ENCODE results near the gene HCAR3. TPM values are rescaled to one million over a fixed set of nuclear protein-coding genes. Genes with fewer than 3 reads are reported as not detected.
"Not testable (repeated sequence)": the region's sequence is repeated elsewhere in the genome, so short reads cannot be mapped to it uniquely, and the experiment has no call there.

Gene HCAR3
- total RNA-seq, 1 donor from 2014 or later: 4.3 TPM

DNA sequence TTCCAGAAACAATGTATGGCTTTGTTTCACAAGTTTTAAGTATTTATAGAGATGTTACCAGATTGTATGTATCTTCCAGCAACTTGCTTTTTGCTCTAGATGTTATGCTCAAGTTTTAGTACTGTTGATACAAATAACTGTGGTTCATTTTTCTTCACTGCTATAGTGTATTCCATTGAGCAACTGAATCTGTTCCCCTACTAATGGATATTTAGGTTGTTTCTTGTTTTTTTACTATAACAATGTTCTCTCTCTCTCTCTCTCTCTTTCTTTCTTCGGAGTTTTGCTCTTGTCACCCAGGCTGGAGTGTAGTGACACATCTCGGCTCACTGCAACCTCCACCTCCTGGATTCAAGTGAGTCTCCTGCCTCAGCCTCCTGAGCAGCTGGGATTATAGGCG lies 30.1 kb downstream of the HCAR3 start:
- H3K27ac ChIP-seq: no peak overlapping the region
- no peak for ATAC-seq
- no peaks in the 10 kb centered on the region for H3K27me3 ChIP-seq
- no peaks in the 10 kb centered on the region for H3K9me3 ChIP-seq
- H3K4me3 ChIP-seq: no peak overlapping the region
- no peak for DNase-seq
- no peaks in the 10 kb centered on the region for H3K4me1 ChIP-seq
- no peaks in the 10 kb centered on the region for H3K36me3 ChIP-seq
- intact Hi-C loops (cut with DNase I): no loop called here
- TF ChIP-seq, protein P1, sequence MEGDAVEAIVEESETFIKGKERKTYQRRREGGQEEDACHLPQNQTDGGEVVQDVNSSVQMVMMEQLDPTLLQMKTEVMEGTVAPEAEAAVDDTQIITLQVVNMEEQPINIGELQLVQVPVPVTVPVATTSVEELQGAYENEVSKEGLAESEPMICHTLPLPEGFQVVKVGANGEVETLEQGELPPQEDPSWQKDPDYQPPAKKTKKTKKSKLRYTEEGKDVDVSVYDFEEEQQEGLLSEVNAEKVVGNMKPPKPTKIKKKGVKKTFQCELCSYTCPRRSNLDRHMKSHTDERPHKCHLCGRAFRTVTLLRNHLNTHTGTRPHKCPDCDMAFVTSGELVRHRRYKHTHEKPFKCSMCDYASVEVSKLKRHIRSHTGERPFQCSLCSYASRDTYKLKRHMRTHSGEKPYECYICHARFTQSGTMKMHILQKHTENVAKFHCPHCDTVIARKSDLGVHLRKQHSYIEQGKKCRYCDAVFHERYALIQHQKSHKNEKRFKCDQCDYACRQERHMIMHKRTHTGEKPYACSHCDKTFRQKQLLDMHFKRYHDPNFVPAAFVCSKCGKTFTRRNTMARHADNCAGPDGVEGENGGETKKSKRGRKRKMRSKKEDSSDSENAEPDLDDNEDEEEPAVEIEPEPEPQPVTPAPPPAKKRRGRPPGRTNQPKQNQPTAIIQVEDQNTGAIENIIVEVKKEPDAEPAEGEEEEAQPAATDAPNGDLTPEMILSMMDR (IDR thresholded peaks at IDR 0.05): no peak

DNA sequence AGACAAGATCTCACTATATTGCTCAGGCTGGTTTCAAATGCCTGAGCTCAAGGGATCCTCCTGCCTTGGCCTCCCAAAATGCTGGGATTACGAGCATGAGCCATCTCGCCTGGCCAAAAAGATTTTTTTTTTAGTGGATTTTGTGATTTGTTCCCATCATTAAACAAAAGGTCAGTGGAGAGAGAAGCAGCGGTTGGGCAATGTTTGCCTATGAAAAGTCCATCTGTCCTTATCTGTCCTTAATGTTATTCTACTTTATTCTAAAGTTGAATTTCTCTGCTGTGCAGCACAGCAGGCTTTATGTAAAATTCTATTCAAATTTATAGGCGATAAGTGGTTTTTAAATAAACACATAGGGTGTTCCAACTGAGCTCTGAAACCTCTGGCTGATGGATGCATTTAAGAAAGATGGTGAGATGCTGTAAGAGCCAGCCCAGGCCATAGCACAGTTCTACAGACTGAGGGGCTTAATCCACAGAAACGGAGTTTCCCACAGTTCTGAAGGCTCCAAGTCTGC lies 32.3 kb downstream of the HCAR3 start:
- DNase-seq (no peak), ATAC-seq (no peak)
- Histone ChIP-seq H3K4me3 (no peak overlapping the region), H3K4me1 (no peaks in the 10 kb centered on the region), H3K36me3 (no peaks in the 10 kb centered on the region), H3K27me3 (no peaks in the 10 kb centered on the region), H3K27ac (no peak overlapping the region), H3K9me3 (no peaks in the 10 kb centered on the region)
- intact Hi-C loops (cut with DNase I): no loop called here
- TF ChIP-seq, protein P1 (IDR thresholded peaks at IDR 0.05): no peak

DNA sequence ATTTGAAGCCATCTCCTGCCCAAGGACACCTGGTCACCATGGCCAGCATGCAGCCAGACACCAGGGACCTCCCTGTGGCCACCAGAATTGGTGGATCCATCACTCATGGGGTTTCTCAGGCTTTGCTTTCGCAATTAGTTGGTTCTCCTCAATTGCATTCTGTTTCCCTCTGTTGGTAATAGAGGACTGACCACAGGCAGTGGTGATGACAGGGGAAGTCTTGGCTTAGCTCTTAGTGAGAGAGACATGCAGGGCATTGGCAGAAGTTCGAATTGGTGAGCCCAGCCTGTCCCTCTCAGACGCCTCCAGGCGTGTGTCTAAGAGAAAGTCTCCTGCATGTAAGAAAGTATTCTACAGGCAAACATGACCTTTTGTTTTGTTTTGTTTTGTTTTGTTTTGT lies 34.8 kb downstream of the HCAR3 start:
- Histone ChIP-seq H3K4me1 (no peaks in the 10 kb centered on the region), H3K4me3 (no peak overlapping the region), H3K27ac (no peak overlapping the region), H3K36me3 (no peaks in the 10 kb centered on the region), H3K27me3 (no peaks in the 10 kb centered on the region), H3K9me3 (no peaks in the 10 kb centered on the region)
- intact Hi-C loops (cut with DNase I): no loop called here
- ATAC-seq: peak; percentile 92
- DNase-seq: no peak
- TF ChIP-seq, protein P1 (IDR thresholded peaks at IDR 0.05): no peak

DNA sequence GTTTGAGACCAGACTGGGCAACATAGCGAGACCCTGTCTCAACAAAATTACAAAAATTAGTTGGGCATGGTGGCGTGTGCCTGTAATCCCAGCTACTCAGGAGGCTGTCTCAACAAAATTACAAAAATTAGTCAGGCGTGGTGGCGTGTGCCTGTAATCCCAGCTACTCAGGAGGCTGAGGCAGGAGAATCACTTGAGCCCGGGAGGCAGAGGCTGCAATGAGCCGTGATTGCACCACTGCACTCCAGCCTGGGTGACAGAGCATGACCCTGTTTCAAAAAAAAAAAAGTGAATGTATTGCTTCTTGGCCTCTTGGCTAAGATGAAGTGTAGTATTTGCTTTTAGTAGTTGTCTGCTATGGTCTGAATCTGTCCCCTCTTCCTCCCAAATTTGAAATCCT lies 35.6 kb downstream of the HCAR3 start:
- ATAC-seq; H3K27ac ChIP-seq; H3K36me3 ChIP-seq; intact Hi-C loops (cut with DNase I); DNase-seq; H3K4me3 ChIP-seq; H3K27me3 ChIP-seq; H3K9me3 ChIP-seq; H3K4me1 ChIP-seq: not testable (repeated sequence)

DNA sequence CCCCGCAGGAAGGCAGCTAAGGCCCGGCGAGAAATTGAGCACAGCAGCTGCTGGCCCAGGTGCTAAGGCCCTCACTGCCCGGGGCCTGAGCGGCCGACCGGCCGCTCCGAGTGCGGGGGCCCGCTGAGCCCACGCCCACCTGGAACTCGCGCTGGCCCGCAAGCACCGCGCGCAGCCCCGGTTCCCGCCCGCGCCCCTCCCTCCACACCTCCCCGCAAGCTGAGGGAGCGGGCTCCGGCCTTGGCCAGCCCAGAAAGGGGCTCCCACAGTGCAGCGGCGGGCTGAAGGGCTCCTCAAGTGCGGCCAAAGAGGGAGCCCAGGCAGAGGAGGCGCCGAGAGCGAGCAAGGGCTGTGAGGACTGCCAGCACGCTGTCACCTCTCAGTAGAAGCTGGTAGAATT lies 39.8 kb downstream of the HCAR3 start:
- H3K36me3 ChIP-seq; H3K9me3 ChIP-seq; H3K4me3 ChIP-seq; H3K4me1 ChIP-seq; H3K27me3 ChIP-seq; DNase-seq; H3K27ac ChIP-seq; intact Hi-C loops (cut with DNase I); ATAC-seq: not testable (repeated sequence)

DNA sequence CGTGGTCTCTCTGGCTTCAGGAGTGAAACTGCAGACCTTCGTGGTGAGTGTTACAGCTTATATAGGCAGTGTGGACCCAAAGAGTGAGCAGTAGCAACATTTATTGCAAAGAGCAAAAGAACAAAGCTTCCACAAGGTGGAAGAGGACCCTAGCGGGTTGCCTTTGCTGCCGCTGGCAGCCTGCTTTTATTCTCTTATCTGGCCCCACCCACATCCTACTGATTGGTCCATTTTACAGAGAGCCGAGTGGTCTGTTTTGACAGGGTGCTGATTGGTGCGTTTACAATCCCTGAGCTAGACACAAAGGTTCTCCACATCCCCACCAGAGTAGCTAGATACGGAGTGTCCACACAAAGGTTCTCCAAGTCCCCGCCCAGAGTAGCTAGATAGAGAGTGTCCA lies 40.6 kb downstream of the HCAR3 start:
- H3K27ac ChIP-seq; intact Hi-C loops (cut with DNase I); H3K9me3 ChIP-seq; ATAC-seq; H3K27me3 ChIP-seq; H3K36me3 ChIP-seq; H3K4me1 ChIP-seq; DNase-seq; H3K4me3 ChIP-seq: not testable (repeated sequence)

DNA sequence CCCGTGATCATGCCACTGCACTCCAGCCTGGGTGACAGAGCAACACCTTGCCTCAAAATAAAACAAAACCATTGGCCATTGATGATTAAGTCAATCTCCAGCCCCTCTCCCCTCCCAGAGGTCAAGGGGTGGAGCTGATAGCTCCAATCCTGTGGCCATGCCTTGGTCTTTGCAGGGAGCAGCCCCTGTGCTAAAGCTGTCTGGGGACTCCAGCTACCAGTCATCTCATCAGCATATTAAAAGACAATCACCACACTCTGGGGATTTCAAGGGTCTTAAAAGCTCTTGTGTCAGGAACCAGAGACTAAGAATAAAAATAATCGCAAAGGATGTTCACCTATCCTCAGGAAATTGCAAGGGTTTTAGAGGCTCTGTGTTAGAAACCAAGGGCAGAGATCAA lies 44.1 kb downstream of the HCAR3 start:
- H3K27me3 ChIP-seq: no peaks in the 10 kb centered on the region
- H3K27ac ChIP-seq: no peak overlapping the region
- TF ChIP-seq, protein P1 (IDR thresholded peaks at IDR 0.05): no peak
- no peaks in the 10 kb centered on the region for H3K4me1 ChIP-seq
- ATAC-seq (no peak), DNase-seq (no peak)
- H3K4me3 ChIP-seq: no peak overlapping the region
- H3K36me3 ChIP-seq: no peaks in the 10 kb centered on the region
- H3K9me3 ChIP-seq: no peaks in the 10 kb centered on the region
- intact Hi-C loops (cut with DNase I): no loop called here

All from upper lobe of right lung (tissue), 1 donor.